Kidney epithelial cell (primary cell): ENCODE results near the gene OPCML. TPM values are rescaled to one million over a fixed set of nuclear protein-coding genes. Genes with fewer than 3 reads are reported as not detected.

ENCODE experiments used
- DNase-seq: peaks from one replicate; pipeline ENCODE4 v3.0.0-alpha.2; 2010; ENCODE audit warnings: low read depth
- H3K27me3 ChIP-seq: 2 replicates; pipeline ENCODE4 v1.6.0; 2011; ENCODE audit warnings: low read length; ENCODE audit not compliant: control insufficient read depth, insufficient read depth
- H3K36me3 ChIP-seq: 2 replicates; pipeline ENCODE4 v1.5.1; 2011; ENCODE audit warnings: low read length; ENCODE audit not compliant: control insufficient read depth, insufficient read depth
- H3K4me3 ChIP-seq: 2 replicates; pipeline ENCODE4 v1.5.1; 2011; ENCODE audit warnings: low read depth, mild to moderate bottlenecking, control low read depth, low read length
- CTCF ChIP-seq: IDR thresholded peaks from 2 replicates; pipeline ENCODE4 v1.5.1; 2011; ENCODE audit warnings: mild to moderate bottlenecking, moderate library complexity, low read length, control low read depth, inconsistent platforms; ENCODE audit not compliant: insufficient read depth, poor library complexity, severe bottlenecking
- total RNA-seq: library from RNA; depleted of rRNA; stranded (reverse); fragments of >200 nt; gene quantifications from 2 replicates; pipeline ENCODE4 v1.2.3, GENCODE V29; 2015

The OPCML gene
- total RNA-seq, 1 donor from 2014 or later = under 0.01 TPM

DNA sequence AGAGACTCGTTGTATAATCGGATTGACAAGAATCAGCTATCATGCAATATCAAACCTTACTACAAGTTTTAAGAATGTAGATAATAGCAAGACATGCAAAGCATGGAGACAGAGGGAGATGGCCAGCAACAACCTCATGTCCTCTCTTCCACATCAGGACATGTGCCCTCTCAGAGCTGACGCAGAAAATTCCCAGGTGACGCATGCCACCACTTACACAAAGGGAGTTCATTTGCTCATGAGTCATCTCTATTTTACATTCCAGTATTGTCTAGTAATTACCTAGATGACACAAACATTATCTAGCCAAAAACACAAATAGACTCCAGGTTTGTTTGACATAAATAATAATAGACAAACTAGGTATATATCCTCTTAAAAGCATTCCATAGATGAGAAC, 38.1 kb upstream of the OPCML start:
- Histone ChIP-seq H3K27me3 (no peaks in the 10 kb centered on the region), H3K4me3 (no peak overlapping the region), H3K36me3 (no peaks in the 10 kb centered on the region)
- TF ChIP-seq CTCF = no peak
- no peak for DNase-seq

DNA sequence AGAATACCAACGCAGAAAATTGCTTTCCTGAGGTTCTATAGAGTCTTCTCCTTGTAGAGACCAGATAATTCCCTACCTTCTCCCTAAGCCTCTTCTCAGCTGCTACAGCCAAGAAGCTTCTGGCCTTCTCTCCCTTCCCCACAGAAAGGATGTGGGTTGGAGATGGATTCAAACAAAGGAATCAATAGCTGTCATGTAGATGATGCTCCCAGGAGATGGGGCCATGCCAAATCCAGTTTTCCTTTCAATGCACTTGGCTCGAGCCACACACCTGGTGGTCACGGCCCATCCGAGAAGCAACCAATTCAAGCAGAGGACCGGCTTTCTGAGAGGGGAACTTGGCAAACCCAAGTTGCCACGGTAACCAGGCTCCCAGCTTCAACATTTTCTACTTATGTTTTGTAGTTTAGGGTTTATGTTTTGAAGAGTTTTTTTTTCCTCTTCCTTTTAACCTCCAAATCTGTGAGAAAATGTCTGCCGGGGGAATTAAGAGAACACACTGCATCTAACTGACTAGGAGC, 31.3 kb upstream of the OPCML start:
- Histone ChIP-seq H3K4me3 (no peak overlapping the region), H3K36me3 (no peaks in the 10 kb centered on the region), H3K27me3 (no peaks in the 10 kb centered on the region)
- TF ChIP-seq CTCF = no peak
- no peak for DNase-seq

DNA sequence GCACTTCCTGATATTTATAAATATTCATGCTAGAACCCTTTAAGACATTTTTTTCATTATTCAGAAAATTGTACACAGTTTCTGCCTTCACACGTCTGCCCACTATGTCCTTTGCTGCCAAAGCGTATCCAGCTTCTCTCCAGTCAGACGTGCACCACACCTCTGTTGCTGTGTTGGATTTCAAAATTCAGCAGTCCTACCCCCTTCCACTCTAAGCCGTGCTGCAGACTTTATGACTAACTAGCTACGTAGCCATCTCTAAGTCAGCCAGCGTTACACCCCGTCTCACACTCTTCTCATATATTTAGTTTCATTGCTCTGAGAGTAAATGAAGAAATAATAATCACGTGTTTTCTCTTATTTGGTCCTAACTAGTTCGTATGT, 28.2 kb upstream of the OPCML start:
- no peak overlapping the region for H3K4me3 ChIP-seq
- no peaks in the 10 kb centered on the region for H3K27me3 ChIP-seq
- no peaks in the 10 kb centered on the region for H3K36me3 ChIP-seq
- no peak for DNase-seq
- no peak for TF ChIP-seq CTCF

- TF ChIP-seq CTCF = no peak
- no peak for DNase-seq
- H3K4me3 ChIP-seq = no peak overlapping the region
- no peaks in the 10 kb centered on the region for H3K36me3 ChIP-seq
- no peaks in the 10 kb centered on the region for H3K27me3 ChIP-seq
Observed at GRCh38 chr11:133559833-133560471, 27.7 kb upstream of the OPCML start.

DNA sequence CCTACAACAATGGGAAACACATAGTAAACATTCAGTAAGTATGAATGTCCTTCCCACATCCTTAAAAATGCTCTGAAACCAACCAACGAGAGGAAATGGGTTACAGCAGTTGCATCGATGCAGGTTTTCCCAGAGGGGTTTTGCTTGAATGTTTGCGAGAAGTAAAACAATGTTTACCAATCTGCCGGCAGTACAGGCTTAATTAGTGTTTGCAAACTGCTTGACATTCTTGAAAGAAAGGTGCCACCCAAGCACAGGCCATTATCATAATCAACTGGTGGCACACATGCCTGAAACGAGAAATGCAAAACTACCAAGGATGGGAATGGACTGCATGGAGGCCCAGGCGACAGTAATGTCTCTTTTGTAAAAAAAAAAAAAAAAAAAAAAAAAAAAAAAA, 27.1 kb upstream of the OPCML start:
- no peak for TF ChIP-seq CTCF
- H3K36me3 ChIP-seq = no peaks in the 10 kb centered on the region

DNA sequence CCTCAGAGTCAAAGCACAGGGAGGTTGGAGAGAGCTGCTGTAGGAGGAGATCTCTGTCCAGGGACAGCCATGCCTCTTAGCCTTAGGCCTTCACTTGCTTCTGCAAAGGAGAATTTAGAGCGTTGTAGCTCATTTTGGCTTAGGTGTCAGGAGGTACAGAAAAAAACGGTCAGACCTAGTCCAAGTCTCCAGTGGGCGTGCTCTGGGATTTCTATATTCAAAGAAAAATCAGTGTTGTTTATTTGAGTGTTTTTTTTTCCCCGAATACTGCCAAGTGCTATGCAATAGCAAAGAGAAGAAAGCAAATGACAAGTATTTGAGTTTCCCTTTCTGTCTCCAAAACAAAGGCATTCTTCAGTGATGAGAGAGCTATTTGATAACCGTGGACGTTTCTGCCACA, 22.7 kb upstream of the OPCML start:
- Histone ChIP-seq H3K27me3 (no peaks in the 10 kb centered on the region), H3K36me3 (no peaks in the 10 kb centered on the region), H3K4me3 (no peak overlapping the region)
- no peak for DNase-seq
- no peak for TF ChIP-seq CTCF

More for the DNA sequence above, 27.1 kb upstream of the OPCML start:
- Histone ChIP-seq H3K27me3 (no peaks in the 10 kb centered on the region), H3K4me3 (no peak overlapping the region)
- no peak for DNase-seq
